Testis (tissue), 2 donors: ENCODE measurements around the gene ANTXR1.

ENCODE experiments used
- POLR2A ChIP-seq: fragments of 450-650 bp; IDR thresholded peaks from one replicate; pipeline ENCODE4 v1.6.1; 2017; ENCODE audit warnings: antibody characterized with exemption, mild to moderate bottlenecking, moderate library complexity
- TF ChIP-seq, protein P1 (sequence below), 3 experiments: fragments of 450-650 bp in 2 of 3; fragments of 200-600 bp in 1 of 3; sonication (generic) in 1 of 3; IDR thresholded peaks; one replicate each; pipeline ENCODE4 v1.5.1; 2016 to 2019; ENCODE audit warnings: antibody characterized with exemption in 3 of 3, mild to moderate bottlenecking in 2 of 3, moderate library complexity in 1 of 3

DNA sequence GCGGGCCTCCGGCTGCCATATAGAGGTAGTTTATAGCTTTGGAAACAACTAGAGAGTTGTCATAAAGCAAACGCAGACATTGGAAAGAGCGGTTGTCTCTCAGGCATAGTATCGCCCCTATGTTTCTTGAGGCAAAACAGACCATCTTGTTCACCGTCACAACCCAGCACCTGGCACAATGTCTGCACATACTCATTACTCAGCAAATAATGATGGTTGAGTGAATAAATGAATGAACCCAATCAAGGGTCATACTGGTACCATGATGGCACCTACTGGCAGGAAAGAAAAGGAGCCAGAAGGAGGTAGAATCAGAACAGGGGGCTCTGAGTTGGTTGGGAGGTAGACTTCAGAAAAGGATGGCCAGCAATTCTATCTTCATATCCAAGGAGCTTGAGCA is 118.5 kb downstream of the ANTXR1 start:
- TF ChIP-seq, protein P1, sequence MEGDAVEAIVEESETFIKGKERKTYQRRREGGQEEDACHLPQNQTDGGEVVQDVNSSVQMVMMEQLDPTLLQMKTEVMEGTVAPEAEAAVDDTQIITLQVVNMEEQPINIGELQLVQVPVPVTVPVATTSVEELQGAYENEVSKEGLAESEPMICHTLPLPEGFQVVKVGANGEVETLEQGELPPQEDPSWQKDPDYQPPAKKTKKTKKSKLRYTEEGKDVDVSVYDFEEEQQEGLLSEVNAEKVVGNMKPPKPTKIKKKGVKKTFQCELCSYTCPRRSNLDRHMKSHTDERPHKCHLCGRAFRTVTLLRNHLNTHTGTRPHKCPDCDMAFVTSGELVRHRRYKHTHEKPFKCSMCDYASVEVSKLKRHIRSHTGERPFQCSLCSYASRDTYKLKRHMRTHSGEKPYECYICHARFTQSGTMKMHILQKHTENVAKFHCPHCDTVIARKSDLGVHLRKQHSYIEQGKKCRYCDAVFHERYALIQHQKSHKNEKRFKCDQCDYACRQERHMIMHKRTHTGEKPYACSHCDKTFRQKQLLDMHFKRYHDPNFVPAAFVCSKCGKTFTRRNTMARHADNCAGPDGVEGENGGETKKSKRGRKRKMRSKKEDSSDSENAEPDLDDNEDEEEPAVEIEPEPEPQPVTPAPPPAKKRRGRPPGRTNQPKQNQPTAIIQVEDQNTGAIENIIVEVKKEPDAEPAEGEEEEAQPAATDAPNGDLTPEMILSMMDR (IDR thresholded peaks at IDR 0.05), result no peak
- no peak for TF ChIP-seq POLR2A
